MM.1S (cell line): Measurements from ENCODE around the gene ADAMTSL3.

Source experiments
- CTCF ChIP-seq: fragments of 300-600 bp; sonication (generic); IDR thresholded peaks from 2 replicates; pipeline ENCODE4 v1.5.1; 2016; ENCODE audit warnings: antibody characterized with exemption, low read length, mixed read lengths
- EZH2 ChIP-seq: fragments of 300-600 bp; sonication (generic); optimal IDR thresholded peaks from 2 replicates; pipeline ENCODE3; 2017; ENCODE audit warnings: low read depth, mild to moderate bottlenecking, antibody characterized with exemption, low read length, mixed read lengths
- EZH2phosphoT487 ChIP-seq: fragments of 300-600 bp; sonication (generic); IDR thresholded peaks from 2 replicates; pipeline ENCODE4 v1.6.1; 2018; ENCODE audit warnings: antibody characterized with exemption, low read length

DNA sequence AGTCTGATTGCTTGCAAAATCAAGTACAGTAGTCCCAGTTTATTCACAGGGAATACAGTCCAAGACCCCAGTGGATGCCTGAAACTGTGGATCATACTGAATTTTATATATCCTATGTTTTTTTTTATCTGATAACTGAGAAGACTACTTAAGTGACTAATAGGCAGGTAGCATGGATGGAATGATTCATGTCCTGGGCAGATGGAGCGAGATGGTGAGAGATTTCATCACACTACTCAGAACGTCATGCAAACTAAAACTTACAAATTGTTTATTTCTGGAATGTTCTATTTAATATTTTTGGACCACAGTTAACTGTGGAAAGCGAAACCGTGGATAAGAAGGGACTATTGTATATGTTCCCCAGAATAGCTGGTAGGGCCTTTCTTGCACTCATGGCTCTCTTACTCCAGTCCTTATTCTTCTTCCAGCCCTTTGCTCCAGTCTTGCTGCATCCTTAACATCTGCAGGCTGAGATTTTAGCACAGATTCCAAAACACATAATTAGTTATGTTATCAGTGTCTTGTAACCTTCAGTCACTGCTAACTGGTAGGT is 290.0 kb downstream of the ADAMTSL3 start:
- TF ChIP-seq CTCF (no peak), EZH2 (no peak), EZH2phosphoT487 (no peak)
